NT2/D1 (cell line): ENCODE results near the gene ANAPC13.

Experiments
- DNase-seq: peaks from one replicate; pipeline ENCODE4 v3.0.0-alpha.2; 2011; ENCODE audit warnings: low read depth, low spot score
- H3K27me3 ChIP-seq: 2 replicates; pipeline ENCODE4 v1.6.0; 2011; ENCODE audit warnings: mild to moderate bottlenecking; ENCODE audit not compliant: insufficient read length, insufficient read depth
- H3K36me3 ChIP-seq: 2 replicates; pipeline ENCODE4 v1.6.1; 2011; ENCODE audit warnings: mild to moderate bottlenecking, low read length, mixed read lengths; ENCODE audit not compliant: insufficient read depth, insufficient read length
- H3K4me1 ChIP-seq: 2 replicates; pipeline ENCODE4 v1.5.1; 2011; ENCODE audit not compliant: insufficient read depth, insufficient read length
- H3K4me3 ChIP-seq: 2 replicates; pipeline ENCODE4 v1.5.1; 2011; ENCODE audit warnings: low read depth; ENCODE audit not compliant: insufficient read length
- H3K9ac ChIP-seq: 2 replicates; pipeline ENCODE4 v1.6.0; 2011; ENCODE audit warnings: low read depth; ENCODE audit not compliant: insufficient read length
- H3K9me3 ChIP-seq: 2 replicates; pipeline ENCODE4 v1.5.1; 2011; ENCODE audit warnings: mild to moderate bottlenecking, low read length; ENCODE audit not compliant: insufficient read depth
- SUZ12 ChIP-seq: IDR thresholded peaks from 2 replicates; pipeline ENCODE4 v1.6.1; 2011; ENCODE audit not compliant: insufficient read length, insufficient read depth; ENCODE audit errors: extremely low read depth
- YY1 ChIP-seq: IDR thresholded peaks from 2 replicates; pipeline ENCODE4 v1.6.1; 2011; ENCODE audit not compliant: insufficient read length, insufficient read depth
- ZNF274 ChIP-seq: IDR thresholded peaks from 2 replicates; pipeline ENCODE4 v1.6.1; 2011; ENCODE audit warnings: mild to moderate bottlenecking, low read depth, low read length

ANAPC13 gene

DNA sequence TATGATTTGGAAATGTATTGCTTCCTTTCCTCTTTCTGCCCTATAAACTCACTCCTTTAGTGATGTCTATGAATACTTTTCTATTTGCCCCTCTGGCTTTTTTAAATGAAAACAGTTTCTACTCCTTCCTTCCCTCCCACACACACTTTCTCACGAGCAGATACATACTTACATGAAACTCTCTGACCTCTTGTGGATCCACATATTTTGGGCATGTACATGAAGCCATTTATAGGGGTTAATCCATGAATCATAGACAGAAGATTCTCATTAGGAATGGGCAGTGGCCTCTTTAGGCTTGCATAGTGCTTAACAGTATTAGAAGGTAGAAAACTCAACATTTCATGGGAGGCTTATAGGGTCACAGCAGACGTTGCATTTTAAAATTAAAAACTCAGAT lies 24.8 kb downstream of the ANAPC13 start:
- TF ChIP-seq ZNF274 (no peak), YY1 (no peak), SUZ12 (no peak)
- peaks cover 7% of the 10 kb centered on the region for H3K4me1 ChIP-seq
- H3K9ac ChIP-seq, result no peak overlapping the region
- DNase-seq, result no peak
- peaks cover 15% of the 10 kb centered on the region; the same call in 1 of the 2 replicates for H3K9me3 ChIP-seq
- no peak overlapping the region for H3K4me3 ChIP-seq
- H3K36me3 ChIP-seq, result no peaks in the 10 kb centered on the region
- no peaks in the 10 kb centered on the region for H3K27me3 ChIP-seq

DNA sequence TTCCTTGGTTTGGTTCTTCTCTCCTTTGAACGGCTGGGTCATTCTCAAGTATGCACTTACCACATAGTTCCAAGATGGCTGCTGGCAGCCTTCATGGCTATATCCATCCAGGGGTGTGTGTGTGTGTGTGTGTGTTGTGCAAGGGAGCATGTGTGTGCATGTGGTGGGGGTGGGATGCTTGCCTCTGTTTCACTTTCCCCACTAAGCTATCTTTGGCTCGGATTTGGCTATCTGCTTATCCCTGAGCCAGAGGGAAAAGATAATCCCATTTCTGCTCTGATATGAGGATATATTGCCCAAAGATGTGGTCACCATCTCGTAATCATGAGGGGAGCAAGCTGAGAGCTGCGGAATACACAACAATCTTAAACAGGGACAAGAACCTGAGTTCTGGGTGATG lies 26.2 kb downstream of the ANAPC13 start:
- peaks cover 15% of the 10 kb centered on the region; the same call in 1 of the 2 replicates for H3K9me3 ChIP-seq
- peaks cover 4% of the 10 kb centered on the region for H3K4me1 ChIP-seq
- TF ChIP-seq SUZ12, result no peak
- H3K27me3 ChIP-seq, result no peaks in the 10 kb centered on the region
- no peaks in the 10 kb centered on the region for H3K36me3 ChIP-seq
- H3K4me3 ChIP-seq, result no peak overlapping the region
- DNase-seq, result no peak
- H3K9ac ChIP-seq, result no peak overlapping the region

GRCh38 chr3:134458406-134458945 lies 27.3 kb downstream of the ANAPC13 start:
- no peak for TF ChIP-seq YY1
- no peak for TF ChIP-seq ZNF274
- no peak for TF ChIP-seq SUZ12
- no peak for DNase-seq
- Histone ChIP-seq H3K4me3 (no peak overlapping the region), H3K9ac (no peak overlapping the region), H3K36me3 (no peaks in the 10 kb centered on the region), H3K27me3 (no peaks in the 10 kb centered on the region), H3K4me1 (peaks cover 2% of the 10 kb centered on the region), H3K9me3 (peaks cover 15% of the 10 kb centered on the region; the same call in 1 of the 2 replicates)

GRCh38 chr3:134457376-134458074 lies 28.3 kb downstream of the ANAPC13 start:
- Histone ChIP-seq H3K27me3 (no peaks in the 10 kb centered on the region), H3K4me3 (no peak overlapping the region), H3K9me3 (peaks cover 15% of the 10 kb centered on the region; the same call in 1 of the 2 replicates), H3K9ac (no peak overlapping the region), H3K36me3 (no peaks in the 10 kb centered on the region), H3K4me1 (peaks cover 2% of the 10 kb centered on the region)
- no peak for DNase-seq
- TF ChIP-seq YY1 (no peak), SUZ12 (no peak), ZNF274 (no peak)

DNA sequence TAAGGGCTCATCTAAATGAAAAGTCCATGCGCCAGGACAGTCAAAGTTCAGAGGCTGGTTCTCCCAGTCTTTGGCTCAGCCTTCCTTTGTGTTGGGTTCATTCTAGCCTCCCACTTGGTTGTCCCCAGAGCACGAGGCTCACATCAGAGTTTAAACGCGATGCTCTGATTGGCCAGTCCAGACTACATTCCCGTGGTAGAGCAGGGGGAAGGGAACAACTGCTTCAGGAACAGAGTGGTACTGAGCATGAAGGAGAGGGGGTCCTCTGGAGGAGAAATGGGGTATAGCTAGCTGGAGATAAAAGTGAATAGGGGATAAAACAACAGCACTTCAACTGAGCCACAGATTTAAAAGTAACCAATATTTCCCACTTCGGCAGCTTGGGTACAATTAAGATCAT lies 32.2 kb downstream of the ANAPC13 start:
- Histone ChIP-seq H3K27me3 (no peaks in the 10 kb centered on the region), H3K9ac (no peak overlapping the region), H3K9me3 (peaks cover 13% of the 10 kb centered on the region; the same call in 1 of the 2 replicates), H3K4me1 (no peaks in the 10 kb centered on the region), H3K36me3 (no peaks in the 10 kb centered on the region), H3K4me3 (no peak overlapping the region)
- DNase-seq, result peak; percentile 50
- TF ChIP-seq SUZ12 (no peak), YY1 (no peak), ZNF274 (no peak)

DNA sequence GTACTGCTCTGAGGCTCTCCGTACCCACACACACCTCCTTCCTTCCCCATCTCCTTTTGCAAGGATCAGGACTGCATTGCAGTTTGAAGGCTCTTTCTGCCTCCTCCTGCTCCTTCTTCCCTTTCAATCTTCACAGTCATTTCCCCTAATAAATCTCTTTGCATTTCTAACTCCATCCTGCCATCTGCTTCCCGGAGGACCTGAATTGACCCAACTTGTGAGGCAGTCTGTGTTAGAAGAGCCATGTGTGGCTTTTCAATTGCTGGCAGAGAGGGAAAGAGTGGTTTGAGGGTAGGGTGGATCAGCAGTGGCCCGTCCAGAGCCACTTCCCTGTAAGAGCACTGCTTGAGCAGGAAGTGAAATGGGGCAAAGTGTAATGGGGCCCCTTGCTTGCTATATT lies 35.8 kb downstream of the ANAPC13 start:
- H3K4me3 ChIP-seq, result no peak overlapping the region
- no peaks in the 10 kb centered on the region for H3K36me3 ChIP-seq
- H3K27me3 ChIP-seq, result no peaks in the 10 kb centered on the region
- no peaks in the 10 kb centered on the region for H3K4me1 ChIP-seq
- H3K9ac ChIP-seq, result no peak overlapping the region
- TF ChIP-seq YY1, result no peak
- no peak for TF ChIP-seq SUZ12
- no peak for TF ChIP-seq ZNF274
- peaks cover 9% of the 10 kb centered on the region for H3K9me3 ChIP-seq
- DNase-seq, result no peak

DNA sequence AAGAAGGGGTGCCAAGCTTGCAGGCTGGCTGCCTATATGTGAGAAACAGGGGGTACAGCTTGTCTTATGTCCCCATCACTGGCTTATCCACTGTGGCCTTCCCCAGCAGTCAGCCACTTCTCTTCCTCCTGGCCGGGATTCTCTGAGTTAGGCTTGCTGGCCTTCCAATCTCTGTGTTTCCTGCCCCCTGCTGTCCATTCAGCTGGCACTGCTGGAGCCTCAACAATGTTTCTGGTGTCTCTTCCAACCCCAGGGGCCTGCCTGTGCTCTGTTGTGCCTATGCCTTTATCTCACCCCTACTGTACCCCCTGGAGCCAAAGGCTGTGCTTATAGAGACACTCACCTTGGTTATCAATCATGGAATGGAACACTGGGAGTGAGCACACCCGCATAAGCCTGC lies 36.5 kb downstream of the ANAPC13 start:
- Histone ChIP-seq H3K27me3 (no peaks in the 10 kb centered on the region), H3K4me3 (no peak overlapping the region), H3K9me3 (peaks cover 10% of the 10 kb centered on the region), H3K36me3 (no peaks in the 10 kb centered on the region), H3K9ac (no peak overlapping the region), H3K4me1 (no peaks in the 10 kb centered on the region)
- no peak for TF ChIP-seq ZNF274
- TF ChIP-seq SUZ12, result no peak
- no peak for TF ChIP-seq YY1
- DNase-seq, result no peak

DNA sequence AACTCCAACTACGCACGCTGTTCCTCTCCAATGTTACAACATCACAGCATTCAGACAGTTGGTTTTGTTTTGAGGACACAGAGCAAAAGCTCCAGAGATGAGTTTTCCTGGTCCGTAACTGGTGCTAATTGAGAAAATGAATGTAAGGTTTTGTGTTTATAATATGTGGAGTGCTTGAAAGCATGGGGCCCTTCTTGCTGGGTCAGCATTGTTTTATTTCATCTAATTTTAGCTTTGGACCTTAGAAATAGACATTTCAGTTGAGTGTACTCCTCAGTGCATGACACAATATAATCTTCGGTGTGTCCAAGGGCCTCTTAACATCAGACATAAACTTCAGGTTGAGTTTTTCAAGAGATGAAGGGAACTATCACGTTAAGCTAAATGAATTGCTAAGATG lies 37.1 kb downstream of the ANAPC13 start:
- Histone ChIP-seq H3K9ac (no peak overlapping the region), H3K36me3 (no peaks in the 10 kb centered on the region), H3K9me3 (peaks cover 10% of the 10 kb centered on the region), H3K4me3 (no peak overlapping the region), H3K4me1 (no peaks in the 10 kb centered on the region), H3K27me3 (no peaks in the 10 kb centered on the region)
- TF ChIP-seq ZNF274 (no peak), YY1 (no peak), SUZ12 (no peak)
- DNase-seq, result no peak
